ENCODE data around the gene OTOG. TPM values are rescaled to one million over a fixed set of nuclear protein-coding genes. Genes with fewer than 3 reads are reported as not detected.

Gene OTOG
- total RNA-seq, 1 donor from 2014 or later, result not detected

DNA sequence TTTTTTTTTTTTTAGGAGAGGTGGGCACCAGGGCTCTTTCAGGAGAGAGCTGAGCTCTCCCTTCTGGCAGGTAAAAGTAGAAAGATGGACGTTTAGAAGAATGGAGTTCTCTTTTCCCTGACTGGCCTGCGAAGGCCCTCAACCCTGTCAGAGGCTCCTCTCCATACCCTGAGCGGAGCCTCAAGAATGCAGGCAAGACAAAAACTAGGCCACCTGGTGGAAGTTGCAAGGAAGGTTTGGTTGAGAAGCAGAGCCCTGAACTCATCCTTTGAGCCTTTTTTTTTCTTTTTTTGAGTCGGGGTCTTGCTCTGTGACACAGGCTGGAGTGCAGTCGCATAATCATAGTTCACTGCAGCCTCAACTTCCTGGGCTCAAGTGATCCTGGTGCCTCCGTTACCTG, 1.4 kb downstream of the OTOG start:
- ATAC-seq (ENCODE audit: low read depth), result no peak
- CTCF ChIA-PET, result no interaction called here

DNA sequence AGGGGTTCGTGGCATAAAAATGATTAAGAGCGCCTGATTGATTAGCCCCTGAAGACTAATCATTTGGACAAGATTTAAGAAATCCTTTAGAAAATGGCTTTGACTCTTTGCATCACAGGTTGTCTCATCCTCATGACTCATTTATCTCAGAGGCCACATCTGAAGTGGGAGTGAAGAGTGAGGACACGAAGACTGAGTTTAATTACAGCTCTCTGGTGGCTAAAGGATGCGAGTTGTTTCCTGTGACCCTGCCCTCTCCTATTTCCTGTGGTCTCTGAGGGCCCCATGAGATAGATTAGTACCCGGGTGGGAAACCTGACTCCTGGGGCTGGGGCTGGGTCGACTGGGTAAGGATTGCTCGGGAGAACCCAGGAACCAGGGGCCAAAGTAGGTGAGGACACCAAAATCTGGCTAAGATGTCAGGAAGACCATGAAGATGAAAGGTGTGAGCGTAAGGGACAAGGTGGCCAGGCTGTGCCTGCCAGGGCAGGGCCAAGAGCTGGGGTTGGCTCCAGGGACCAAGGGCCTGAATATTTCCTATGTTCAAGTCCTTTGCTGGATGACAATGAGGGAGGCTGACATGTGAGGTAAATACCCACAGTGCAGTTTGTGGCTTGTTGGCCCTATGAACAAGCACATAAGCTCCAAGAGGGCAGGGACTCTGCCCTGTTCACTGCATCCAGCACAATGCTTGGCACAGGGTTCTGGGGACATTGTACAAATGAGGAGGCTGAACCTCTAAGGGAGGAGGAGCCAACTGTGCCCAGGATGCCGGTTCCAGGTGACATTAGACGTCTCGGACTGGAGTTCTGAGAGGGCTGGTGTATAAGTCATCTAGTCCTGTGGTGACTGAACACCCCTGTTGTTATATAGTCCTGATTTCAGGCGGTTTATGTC, 3.6 kb downstream of the OTOG start:
- H3K9me3 Mint-ChIP-seq, result no peaks in the 10 kb centered on the region
- ATAC-seq (ENCODE audit: low read depth), result no peak
- no peaks in the 10 kb centered on the region for H3K4me1 Mint-ChIP-seq
- H3K27me3 Mint-ChIP-seq, result peaks cover 28% of the 10 kb centered on the region
- no peaks in the 10 kb centered on the region for H3K36me3 Mint-ChIP-seq (ENCODE audit: low read depth)
- intact Hi-C loops (cut with micrococcal nuclease), result no loop called here
- TF ChIP-seq, protein P1, sequence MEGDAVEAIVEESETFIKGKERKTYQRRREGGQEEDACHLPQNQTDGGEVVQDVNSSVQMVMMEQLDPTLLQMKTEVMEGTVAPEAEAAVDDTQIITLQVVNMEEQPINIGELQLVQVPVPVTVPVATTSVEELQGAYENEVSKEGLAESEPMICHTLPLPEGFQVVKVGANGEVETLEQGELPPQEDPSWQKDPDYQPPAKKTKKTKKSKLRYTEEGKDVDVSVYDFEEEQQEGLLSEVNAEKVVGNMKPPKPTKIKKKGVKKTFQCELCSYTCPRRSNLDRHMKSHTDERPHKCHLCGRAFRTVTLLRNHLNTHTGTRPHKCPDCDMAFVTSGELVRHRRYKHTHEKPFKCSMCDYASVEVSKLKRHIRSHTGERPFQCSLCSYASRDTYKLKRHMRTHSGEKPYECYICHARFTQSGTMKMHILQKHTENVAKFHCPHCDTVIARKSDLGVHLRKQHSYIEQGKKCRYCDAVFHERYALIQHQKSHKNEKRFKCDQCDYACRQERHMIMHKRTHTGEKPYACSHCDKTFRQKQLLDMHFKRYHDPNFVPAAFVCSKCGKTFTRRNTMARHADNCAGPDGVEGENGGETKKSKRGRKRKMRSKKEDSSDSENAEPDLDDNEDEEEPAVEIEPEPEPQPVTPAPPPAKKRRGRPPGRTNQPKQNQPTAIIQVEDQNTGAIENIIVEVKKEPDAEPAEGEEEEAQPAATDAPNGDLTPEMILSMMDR (IDR thresholded peaks at IDR 0.05), result no peak
- no peak for DNase-seq
- H3K27ac Mint-ChIP-seq, result no peak overlapping the region
- ChIA-PET CTCF (no interaction called here), POLR2A (no interaction called here)
- no peak overlapping the region for H3K4me3 Mint-ChIP-seq

More for the DNA sequence above, 1.4 kb downstream of the OTOG start:
- POLR2A ChIA-PET, result no interaction called here
- TF ChIP-seq, protein P1 (IDR thresholded peaks at IDR 0.05), result no peak
- Mint-ChIP-seq H3K4me3 (no peak overlapping the region), H3K9me3 (no peaks in the 10 kb centered on the region), H3K36me3 (ENCODE audit: low read depth) (no peaks in the 10 kb centered on the region), H3K27me3 (peaks cover 38% of the 10 kb centered on the region), H3K27ac (no peak overlapping the region), H3K4me1 (no peaks in the 10 kb centered on the region)
- intact Hi-C loops (cut with micrococcal nuclease), result no loop called here
- no peak for DNase-seq

DNA sequence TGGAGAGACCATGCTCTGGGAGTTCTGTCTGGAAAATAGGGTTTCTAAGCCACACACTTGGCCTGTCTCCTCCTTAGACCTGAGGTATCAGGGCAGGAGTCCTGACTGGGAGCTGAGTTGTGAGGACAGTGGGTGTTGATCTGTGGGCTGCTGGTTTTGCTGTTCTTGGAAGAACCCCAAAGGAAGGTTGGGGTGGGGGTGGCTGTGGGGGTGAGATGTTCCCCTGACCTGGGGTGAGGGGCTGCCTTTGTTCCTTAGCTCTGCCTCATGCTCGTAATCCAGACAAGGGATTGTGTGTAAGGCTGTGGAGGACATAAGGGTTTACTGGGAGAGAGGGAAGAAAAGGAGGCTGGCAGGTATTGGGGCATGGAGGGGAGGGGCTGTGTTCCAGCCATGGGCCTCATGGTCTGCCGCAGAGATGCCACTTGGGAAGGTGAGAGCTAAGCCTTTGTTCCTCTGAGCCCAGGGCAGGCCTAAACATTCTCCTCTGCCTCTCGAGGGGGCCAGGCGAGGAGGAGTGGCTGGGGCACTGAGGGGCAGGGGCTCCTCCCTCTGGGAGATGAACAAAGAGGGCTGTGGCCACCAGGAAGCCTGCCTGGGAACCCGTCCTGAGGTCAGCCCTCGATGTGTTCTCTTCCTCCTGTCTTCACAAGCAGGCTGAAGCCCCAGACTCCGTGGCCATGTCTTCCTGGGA, 4.4 kb downstream of the OTOG start:
- POLR2A ChIA-PET, result no interaction called here
- CTCF ChIA-PET, result no interaction called here
- Mint-ChIP-seq H3K9me3 (no peaks in the 10 kb centered on the region), H3K36me3 (ENCODE audit: low read depth) (no peaks in the 10 kb centered on the region), H3K4me1 (no peaks in the 10 kb centered on the region), H3K27me3 (peaks cover 22% of the 10 kb centered on the region), H3K4me3 (no peak overlapping the region), H3K27ac (no peak overlapping the region)
- no peak for DNase-seq
- ATAC-seq (ENCODE audit: low read depth), result no peak
- intact Hi-C loops (cut with micrococcal nuclease), result no loop called here
- TF ChIP-seq, protein P1 (IDR thresholded peaks at IDR 0.05), result no peak

DNA sequence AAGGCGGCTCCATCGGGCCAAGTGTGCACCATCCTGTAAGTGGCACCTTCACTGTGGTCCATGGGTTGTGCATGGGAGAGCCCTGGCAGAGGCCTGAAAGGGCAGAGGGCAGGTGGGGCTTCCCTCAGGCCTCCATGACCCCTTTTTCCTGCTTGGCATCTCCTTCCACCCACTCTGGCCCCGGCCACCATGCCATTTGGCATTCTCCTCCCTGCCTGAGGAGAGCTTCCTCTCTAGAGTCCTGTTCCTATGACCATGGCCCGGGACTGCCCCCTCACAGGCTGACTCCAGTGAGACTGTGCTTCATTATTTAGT, 4.9 kb downstream of the OTOG start:
- Mint-ChIP-seq H3K4me3 (no peak overlapping the region), H3K27ac (no peak overlapping the region), H3K4me1 (no peaks in the 10 kb centered on the region), H3K27me3 (peaks cover 20% of the 10 kb centered on the region), H3K36me3 (ENCODE audit: low read depth) (no peaks in the 10 kb centered on the region), H3K9me3 (no peaks in the 10 kb centered on the region)
- intact Hi-C loops (cut with micrococcal nuclease), result no loop called here
- ATAC-seq (ENCODE audit: low read depth), result no peak
- no peak for DNase-seq
- TF ChIP-seq, protein P1 (IDR thresholded peaks at IDR 0.05), result no peak
- CTCF ChIA-PET, result no interaction called here
- POLR2A ChIA-PET, result no interaction called here

DNA sequence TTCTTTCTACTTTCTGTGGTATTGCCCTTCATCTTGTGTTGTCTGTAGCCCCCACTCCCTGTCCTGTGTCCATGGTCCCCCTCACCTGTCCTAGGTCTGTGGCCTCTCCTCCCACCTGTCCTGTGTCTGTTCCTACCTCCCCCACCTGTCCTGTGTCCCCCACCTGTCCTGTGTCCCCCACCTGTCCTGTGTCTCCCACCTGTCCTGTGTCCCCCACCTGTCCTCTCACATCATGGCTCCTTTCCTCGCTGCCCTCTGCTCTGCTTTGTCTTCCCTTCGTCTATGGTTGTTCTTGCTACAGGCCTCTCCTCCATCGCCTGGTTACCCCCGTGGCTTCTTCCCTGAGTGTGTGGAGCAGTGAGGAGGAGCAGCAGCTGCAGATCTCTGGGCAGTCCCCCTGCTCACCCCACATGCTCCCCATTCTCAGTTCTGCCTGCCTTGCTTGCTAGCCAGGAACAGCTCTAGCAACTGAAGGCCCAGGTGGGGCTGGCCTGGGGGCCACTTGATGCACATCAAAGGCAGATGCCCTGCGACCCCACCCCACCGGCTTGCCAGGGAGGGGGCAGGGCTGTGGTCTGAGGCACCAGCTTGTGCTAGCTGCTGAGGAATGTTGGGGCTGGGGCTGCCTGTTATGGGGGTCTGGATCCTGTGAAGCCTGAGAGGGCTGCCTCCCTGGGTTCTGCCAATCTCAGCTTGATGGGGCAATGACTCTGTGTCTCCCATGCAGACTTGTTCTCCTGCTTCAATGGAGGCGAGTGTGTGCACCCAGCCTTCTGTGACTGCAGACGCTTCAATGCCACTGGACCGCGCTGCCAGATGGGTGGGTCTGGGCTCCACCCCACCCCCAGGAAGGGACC, 5.6 kb downstream of the OTOG start:
- Mint-ChIP-seq H3K27ac (no peak overlapping the region), H3K4me3 (no peak overlapping the region), H3K9me3 (no peaks in the 10 kb centered on the region), H3K36me3 (ENCODE audit: low read depth) (no peaks in the 10 kb centered on the region), H3K27me3 (peaks cover 15% of the 10 kb centered on the region), H3K4me1 (no peaks in the 10 kb centered on the region)
- intact Hi-C loops (cut with micrococcal nuclease), result no loop called here
- TF ChIP-seq, protein P1 (IDR thresholded peaks at IDR 0.05), result no peak
- CTCF ChIA-PET, result no interaction called here
- POLR2A ChIA-PET, result no interaction called here
- DNase-seq (no peak), ATAC-seq (ENCODE audit: low read depth) (no peak)

All from activated B cell treated with CpG ODN at 0.5 μM for 24 hours (primary cell).